ENCODE measurements around the gene TSC22D3.

Gene TSC22D3

GRCh38 chrX:107760304-107761077 is 15.1 kb downstream of the TSC22D3 start:
- no peak for DNase-seq (ENCODE audit: low read depth in 1 of 2, low spot score in 1 of 2)

- no peak for DNase-seq (ENCODE audit: low read depth in 1 of 2, low spot score in 1 of 2)
Observed at GRCh38 chrX:107758231-107758766, 17.3 kb downstream of the TSC22D3 start.

GRCh38 chrX:107755721-107756120 is 19.9 kb downstream of the TSC22D3 start:
- DNase-seq (ENCODE audit: low read depth in 1 of 2, low spot score in 1 of 2), result no peak

GRCh38 chrX:107753187-107753586 is 22.4 kb downstream of the TSC22D3 start:
- DNase-seq (ENCODE audit: low read depth in 1 of 2, low spot score in 1 of 2), result no peak

- no peak for DNase-seq (ENCODE audit: low read depth in 1 of 2, low spot score in 1 of 2)
Observed at GRCh38 chrX:107752714-107753113, 22.9 kb downstream of the TSC22D3 start.

- DNase-seq (ENCODE audit: low read depth in 1 of 2, low spot score in 1 of 2), result no peak
Observed at GRCh38 chrX:107752043-107752442, 23.5 kb downstream of the TSC22D3 start.

GRCh38 chrX:107750861-107751445 is 24.6 kb downstream of the TSC22D3 start:
- DNase-seq (ENCODE audit: low read depth in 1 of 2, low spot score in 1 of 2), result no peak

- DNase-seq (ENCODE audit: low read depth in 1 of 2, low spot score in 1 of 2), result no peak
Observed at GRCh38 chrX:107750263-107750662, 25.3 kb downstream of the TSC22D3 start.

GRCh38 chrX:107748506-107748905 is 27.1 kb downstream of the TSC22D3 start:
- no peak for DNase-seq (ENCODE audit: low read depth in 1 of 2, low spot score in 1 of 2)

- no peak for DNase-seq (ENCODE audit: low read depth in 1 of 2, low spot score in 1 of 2)
Observed at GRCh38 chrX:107747596-107748161, 27.9 kb downstream of the TSC22D3 start.

GRCh38 chrX:107744868-107745267 is 30.7 kb downstream of the TSC22D3 start:
- no peak for DNase-seq (ENCODE audit: low read depth in 1 of 2, low spot score in 1 of 2)

GRCh38 chrX:107743995-107744394 is 31.6 kb downstream of the TSC22D3 start:
- no peak for DNase-seq (ENCODE audit: low read depth in 1 of 2, low spot score in 1 of 2)

- no peak for DNase-seq (ENCODE audit: low read depth in 1 of 2, low spot score in 1 of 2)
Observed at GRCh38 chrX:107742700-107743191, 32.8 kb downstream of the TSC22D3 start.

- no peak for DNase-seq (ENCODE audit: low read depth in 1 of 2, low spot score in 1 of 2)
Observed at GRCh38 chrX:107741404-107741790, 34.2 kb downstream of the TSC22D3 start.

GRCh38 chrX:107739541-107739940 is 36.0 kb downstream of the TSC22D3 start:
- no peak for DNase-seq (ENCODE audit: low read depth in 1 of 2, low spot score in 1 of 2)

- no peak for DNase-seq (ENCODE audit: low read depth in 1 of 2, low spot score in 1 of 2)
Observed at GRCh38 chrX:107738768-107739167, 36.8 kb downstream of the TSC22D3 start.

GRCh38 chrX:107738272-107738671 is 37.3 kb downstream of the TSC22D3 start:
- no peak for DNase-seq (ENCODE audit: low read depth in 1 of 2, low spot score in 1 of 2)

GRCh38 chrX:107736781-107737531 is 38.6 kb downstream of the TSC22D3 start:
- DNase-seq (ENCODE audit: low read depth in 1 of 2, low spot score in 1 of 2), result no peak

GRCh38 chrX:107734646-107735045 is 40.9 kb downstream of the TSC22D3 start:
- no peak for DNase-seq (ENCODE audit: low read depth in 1 of 2, low spot score in 1 of 2)

- no peak for DNase-seq (ENCODE audit: low read depth in 1 of 2, low spot score in 1 of 2)
Observed at GRCh38 chrX:107733686-107734085, 41.9 kb downstream of the TSC22D3 start.

- DNase-seq (ENCODE audit: low read depth in 1 of 2, low spot score in 1 of 2), result no peak
Observed at GRCh38 chrX:107731831-107732502, 43.6 kb downstream of the TSC22D3 start.
